Fibroblast of pulmonary artery (primary cell): ENCODE data around the gene PDE11A.

ENCODE experiments used
- DNase-seq: peaks from one replicate; pipeline ENCODE4 v3.0.0-alpha.2; 2010; ENCODE audit warnings: low read depth
- H3K4me3 ChIP-seq: replicated peaks from 2 replicates; pipeline ENCODE4 v1.5.1; 2011; ENCODE audit warnings: low read depth, mild to moderate bottlenecking, control low read depth, low read length, moderate library complexity
- TF ChIP-seq, protein P1 (sequence below): IDR thresholded peaks from 2 replicates; pipeline ENCODE4 v1.5.1; 2011; ENCODE audit warnings: mild to moderate bottlenecking, control low read depth, low read length, inconsistent platforms; ENCODE audit errors: missing control alignments

The PDE11A gene

DNA sequence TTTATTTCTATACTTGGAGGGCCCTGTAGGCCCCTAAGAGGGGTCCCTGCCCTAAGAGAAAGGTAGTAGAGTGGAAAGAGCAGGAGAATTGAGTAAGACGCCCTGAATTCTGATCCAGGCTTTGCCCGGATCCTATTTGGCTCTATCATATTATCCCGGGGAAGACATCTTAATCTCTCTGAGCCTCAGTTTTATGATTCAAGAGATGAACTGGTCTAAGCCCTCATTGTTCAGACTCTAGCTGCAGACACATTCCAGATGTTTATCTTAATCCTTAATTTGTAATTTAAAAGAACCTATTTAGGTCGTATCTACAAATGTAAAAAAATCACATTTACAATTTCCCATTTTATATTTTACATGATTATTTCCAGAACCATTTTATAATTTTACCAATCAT, 459.9 kb downstream of the PDE11A start:
- TF ChIP-seq, protein P1, sequence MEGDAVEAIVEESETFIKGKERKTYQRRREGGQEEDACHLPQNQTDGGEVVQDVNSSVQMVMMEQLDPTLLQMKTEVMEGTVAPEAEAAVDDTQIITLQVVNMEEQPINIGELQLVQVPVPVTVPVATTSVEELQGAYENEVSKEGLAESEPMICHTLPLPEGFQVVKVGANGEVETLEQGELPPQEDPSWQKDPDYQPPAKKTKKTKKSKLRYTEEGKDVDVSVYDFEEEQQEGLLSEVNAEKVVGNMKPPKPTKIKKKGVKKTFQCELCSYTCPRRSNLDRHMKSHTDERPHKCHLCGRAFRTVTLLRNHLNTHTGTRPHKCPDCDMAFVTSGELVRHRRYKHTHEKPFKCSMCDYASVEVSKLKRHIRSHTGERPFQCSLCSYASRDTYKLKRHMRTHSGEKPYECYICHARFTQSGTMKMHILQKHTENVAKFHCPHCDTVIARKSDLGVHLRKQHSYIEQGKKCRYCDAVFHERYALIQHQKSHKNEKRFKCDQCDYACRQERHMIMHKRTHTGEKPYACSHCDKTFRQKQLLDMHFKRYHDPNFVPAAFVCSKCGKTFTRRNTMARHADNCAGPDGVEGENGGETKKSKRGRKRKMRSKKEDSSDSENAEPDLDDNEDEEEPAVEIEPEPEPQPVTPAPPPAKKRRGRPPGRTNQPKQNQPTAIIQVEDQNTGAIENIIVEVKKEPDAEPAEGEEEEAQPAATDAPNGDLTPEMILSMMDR = no peak

DNA sequence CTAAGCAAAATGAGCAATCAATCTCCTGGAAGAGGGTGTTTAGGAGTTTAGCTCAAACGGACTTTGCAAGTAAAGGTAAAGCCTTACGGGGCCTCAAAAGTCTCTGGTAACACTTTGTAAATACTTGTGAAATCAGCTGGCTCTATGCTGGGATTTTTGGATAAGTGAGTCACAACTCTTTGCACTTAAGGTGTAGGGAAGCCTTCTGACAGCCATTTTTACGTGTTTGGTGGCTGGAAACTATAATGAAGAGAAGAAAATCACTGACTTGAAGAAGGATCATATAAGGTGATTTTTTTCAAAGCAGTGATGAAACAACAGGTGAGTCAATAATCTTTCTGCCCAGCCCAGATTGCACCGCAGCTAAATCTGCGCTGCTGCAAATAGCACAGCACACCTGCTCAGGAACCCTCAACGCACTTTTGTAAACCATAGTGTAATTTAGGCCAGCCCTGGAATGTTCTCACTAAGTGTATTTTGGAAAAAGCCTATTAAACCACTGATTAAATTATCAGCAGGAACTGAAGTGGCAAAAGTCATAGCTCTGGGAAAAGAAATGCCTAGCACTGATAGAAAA, 461.2 kb downstream of the PDE11A start:
- TF ChIP-seq, protein P1 = no peak
- no peak for DNase-seq
- H3K4me3 ChIP-seq = no peak overlapping the region

More for the DNA sequence above, 459.9 kb downstream of the PDE11A start:
- no peak for DNase-seq
- H3K4me3 ChIP-seq = no peak overlapping the region

DNA sequence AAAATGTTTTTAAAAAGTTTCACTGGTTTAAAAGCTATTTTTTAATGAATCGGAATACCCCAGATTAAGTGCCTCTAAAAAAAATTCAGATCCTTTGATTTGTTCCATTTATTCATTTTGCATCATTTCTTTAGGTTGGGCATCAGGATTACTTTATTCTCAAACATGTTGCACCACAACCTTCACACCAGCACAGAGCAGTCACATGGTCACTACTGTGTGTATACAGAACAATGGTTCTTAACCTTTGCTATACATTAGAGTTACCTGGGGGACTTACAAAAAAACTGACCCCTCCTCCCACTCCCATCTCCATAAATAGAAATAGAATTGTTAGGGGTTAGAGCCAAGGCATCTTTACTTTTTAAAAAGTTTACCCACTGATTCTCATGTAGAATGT, 461.8 kb downstream of the PDE11A start:
- DNase-seq = no peak
- TF ChIP-seq, protein P1 = no peak
- no peak overlapping the region for H3K4me3 ChIP-seq

DNA sequence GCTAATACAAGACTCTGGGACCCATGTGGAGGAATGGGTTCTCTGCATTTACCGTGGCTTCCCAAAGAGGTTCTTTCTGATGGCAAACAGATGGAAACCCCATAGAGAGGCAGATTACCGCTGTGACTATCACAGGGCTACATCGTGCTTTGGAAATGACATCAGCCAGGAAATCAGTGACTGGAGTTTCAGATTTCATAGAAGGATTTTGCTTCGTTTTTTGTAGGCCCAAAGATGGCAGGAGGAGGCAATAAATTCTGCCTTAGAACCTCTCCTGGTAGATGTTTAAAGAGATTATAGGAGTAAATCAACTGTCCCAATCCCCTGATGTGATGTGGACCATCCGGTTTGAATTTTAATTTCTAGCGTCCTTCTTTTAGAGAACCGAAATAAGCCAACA, 465.9 kb downstream of the PDE11A start:
- TF ChIP-seq, protein P1 = no peak
- H3K4me3 ChIP-seq = no peak overlapping the region
- no peak for DNase-seq

DNA sequence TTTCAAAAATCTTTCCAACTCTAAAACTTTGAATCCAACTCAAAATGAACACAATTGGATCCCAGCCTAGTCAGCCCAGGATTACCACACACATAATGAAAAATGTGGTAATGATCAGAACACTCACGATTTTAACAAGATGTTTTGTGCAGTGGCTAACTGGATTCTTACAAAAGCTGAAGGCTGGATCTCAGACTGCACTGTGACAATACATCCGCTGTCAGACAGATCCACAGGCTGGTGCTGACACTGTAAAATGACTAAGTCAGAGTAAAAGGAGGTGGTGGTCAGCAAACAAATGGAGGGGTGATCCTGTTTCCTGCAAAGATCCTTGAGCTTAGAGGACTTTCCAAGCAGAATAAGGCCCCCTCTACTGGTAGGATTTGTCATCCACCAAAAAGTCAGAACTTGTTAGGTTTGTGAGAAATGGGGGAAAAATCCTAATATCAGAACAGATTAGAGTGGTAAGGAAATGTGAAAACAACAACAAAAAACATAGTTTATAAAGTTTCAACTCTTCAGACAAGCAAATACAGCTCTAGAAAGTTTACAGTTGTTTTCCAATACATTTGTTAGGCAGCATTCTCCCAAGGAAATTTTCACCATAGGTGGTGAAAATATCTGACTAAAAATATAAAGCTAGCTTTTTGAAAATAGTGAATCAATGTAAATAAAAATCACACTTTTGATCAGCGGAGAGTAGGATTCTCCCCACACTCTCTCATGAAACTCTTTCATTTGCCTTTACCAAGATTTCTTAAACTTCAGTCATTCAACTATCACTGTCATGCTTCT, 468.1 kb downstream of the PDE11A start:
- DNase-seq = peak; percentile 82
- peak overlapping the region; percentile 21 for H3K4me3 ChIP-seq

DNA sequence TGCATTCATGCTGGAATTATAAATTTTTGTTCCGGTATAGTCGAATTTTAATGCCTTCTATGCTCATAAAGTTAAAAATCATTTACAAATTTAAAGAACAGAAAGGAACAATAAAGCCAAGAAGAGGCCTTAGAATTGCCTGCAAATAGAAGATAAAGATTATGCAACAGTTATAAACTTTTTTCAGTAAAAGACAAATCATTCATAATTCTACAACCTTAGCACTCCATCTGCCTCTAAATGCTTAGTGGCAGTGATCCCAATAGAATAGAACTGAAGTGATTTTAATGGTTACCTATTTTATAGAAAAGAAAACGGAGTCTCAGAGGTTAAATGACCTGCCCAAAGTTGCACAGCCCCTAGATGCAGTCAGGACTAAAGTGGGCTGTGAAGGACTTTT, 468.8 kb downstream of the PDE11A start:
- TF ChIP-seq, protein P1 = no peak
- DNase-seq = no peak
- no peak overlapping the region for H3K4me3 ChIP-seq

More for the DNA sequence above, 468.1 kb downstream of the PDE11A start:
- TF ChIP-seq, protein P1 = peak; percentile 93
